ENCODE measurements around the gene SMARCD1. TPM values are rescaled to one million over a fixed set of nuclear protein-coding genes. Genes with fewer than 3 reads are reported as not detected.

The SMARCD1 gene
- total and polyA plus RNA-seq, 9 of the 15 experiments (the other 6 are each of a cell fraction or from before 2014, with no cell fraction given): 0.86 to 91.7 (median 48.0) TPM

DNA sequence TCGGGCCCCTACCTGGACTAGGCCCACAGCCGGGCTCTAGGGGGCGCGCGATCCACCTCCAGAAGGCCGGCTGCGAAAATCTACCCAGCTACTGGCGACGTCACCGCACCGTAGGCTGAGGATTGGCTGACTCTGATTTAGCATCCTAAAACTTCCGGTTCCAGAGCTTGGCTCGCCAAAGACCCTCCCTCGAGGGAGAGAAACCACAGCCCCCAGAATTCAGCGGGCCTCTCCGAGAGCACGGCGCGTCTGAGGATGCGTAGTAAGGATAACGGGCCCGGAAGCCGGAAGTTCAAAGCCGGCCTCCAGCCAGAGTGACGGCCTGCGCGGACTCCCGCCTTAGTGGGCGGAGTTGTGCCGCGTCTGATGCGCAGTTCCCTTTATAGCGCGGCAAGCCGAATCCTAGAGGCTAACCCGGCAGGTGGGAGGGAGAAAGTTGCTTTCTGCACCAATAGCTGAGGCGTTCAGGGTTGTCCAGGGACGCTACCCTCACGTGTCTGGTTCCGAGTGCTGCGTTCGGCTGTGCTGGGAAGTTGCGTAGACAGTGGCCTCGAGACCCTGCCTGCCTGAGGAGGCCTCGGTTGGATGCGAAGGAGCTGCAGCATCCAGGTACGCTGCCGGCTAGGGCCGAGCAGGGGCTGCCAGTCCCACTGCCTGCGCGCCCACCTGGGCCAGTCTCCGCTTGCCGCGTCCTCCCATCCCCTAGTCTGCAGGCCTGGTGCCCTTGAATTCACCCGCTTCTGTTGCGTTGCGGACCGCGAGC is 26.7 kb downstream of the SMARCD1 start, which contains the start of gene COX14 (continued):
- TF ChIP-seq, protein P1, sequence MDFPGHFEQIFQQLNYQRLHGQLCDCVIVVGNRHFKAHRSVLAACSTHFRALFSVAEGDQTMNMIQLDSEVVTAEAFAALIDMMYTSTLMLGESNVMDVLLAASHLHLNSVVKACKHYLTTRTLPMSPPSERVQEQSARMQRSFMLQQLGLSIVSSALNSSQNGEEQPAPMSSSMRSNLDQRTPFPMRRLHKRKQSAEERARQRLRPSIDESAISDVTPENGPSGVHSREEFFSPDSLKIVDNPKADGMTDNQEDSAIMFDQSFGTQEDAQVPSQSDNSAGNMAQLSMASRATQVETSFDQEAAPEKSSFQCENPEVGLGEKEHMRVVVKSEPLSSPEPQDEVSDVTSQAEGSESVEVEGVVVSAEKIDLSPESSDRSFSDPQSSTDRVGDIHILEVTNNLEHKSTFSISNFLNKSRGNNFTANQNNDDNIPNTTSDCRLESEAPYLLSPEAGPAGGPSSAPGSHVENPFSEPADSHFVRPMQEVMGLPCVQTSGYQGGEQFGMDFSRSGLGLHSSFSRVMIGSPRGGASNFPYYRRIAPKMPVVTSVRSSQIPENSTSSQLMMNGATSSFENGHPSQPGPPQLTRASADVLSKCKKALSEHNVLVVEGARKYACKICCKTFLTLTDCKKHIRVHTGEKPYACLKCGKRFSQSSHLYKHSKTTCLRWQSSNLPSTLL (IDR thresholded peaks at IDR 0.05): no peak
- no peak for TF ChIP-seq EGR1 (conservative IDR thresholded peaks at IDR 0.05)
- peak; percentile 78; the same call in 1 of the 2 replicates for TF ChIP-seq CBFB (CRISPR knock-in tag; IDR thresholded peaks at IDR 0.05)
- TF ChIP-seq, protein P2, sequence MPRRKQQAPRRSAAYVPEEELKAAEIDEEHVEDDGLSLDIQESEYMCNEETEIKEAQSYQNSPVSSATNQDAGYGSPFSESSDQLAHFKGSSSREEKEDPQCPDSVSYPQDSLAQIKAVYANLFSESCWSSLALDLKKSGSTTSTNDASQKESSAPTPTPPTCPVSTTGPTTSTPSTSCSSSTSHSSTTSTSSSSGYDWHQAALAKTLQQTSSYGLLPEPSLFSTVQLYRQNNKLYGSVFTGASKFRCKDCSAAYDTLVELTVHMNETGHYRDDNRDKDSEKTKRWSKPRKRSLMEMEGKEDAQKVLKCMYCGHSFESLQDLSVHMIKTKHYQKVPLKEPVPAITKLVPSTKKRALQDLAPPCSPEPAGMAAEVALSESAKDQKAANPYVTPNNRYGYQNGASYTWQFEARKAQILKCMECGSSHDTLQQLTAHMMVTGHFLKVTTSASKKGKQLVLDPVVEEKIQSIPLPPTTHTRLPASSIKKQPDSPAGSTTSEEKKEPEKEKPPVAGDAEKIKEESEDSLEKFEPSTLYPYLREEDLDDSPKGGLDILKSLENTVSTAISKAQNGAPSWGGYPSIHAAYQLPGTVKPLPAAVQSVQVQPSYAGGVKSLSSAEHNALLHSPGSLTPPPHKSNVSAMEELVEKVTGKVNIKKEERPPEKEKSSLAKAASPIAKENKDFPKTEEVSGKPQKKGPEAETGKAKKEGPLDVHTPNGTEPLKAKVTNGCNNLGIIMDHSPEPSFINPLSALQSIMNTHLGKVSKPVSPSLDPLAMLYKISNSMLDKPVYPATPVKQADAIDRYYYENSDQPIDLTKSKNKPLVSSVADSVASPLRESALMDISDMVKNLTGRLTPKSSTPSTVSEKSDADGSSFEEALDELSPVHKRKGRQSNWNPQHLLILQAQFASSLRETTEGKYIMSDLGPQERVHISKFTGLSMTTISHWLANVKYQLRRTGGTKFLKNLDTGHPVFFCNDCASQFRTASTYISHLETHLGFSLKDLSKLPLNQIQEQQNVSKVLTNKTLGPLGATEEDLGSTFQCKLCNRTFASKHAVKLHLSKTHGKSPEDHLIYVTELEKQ (CRISPR knock-in tag; IDR thresholded peaks at IDR 0.05): no peak
- TF ChIP-seq, protein P3, sequence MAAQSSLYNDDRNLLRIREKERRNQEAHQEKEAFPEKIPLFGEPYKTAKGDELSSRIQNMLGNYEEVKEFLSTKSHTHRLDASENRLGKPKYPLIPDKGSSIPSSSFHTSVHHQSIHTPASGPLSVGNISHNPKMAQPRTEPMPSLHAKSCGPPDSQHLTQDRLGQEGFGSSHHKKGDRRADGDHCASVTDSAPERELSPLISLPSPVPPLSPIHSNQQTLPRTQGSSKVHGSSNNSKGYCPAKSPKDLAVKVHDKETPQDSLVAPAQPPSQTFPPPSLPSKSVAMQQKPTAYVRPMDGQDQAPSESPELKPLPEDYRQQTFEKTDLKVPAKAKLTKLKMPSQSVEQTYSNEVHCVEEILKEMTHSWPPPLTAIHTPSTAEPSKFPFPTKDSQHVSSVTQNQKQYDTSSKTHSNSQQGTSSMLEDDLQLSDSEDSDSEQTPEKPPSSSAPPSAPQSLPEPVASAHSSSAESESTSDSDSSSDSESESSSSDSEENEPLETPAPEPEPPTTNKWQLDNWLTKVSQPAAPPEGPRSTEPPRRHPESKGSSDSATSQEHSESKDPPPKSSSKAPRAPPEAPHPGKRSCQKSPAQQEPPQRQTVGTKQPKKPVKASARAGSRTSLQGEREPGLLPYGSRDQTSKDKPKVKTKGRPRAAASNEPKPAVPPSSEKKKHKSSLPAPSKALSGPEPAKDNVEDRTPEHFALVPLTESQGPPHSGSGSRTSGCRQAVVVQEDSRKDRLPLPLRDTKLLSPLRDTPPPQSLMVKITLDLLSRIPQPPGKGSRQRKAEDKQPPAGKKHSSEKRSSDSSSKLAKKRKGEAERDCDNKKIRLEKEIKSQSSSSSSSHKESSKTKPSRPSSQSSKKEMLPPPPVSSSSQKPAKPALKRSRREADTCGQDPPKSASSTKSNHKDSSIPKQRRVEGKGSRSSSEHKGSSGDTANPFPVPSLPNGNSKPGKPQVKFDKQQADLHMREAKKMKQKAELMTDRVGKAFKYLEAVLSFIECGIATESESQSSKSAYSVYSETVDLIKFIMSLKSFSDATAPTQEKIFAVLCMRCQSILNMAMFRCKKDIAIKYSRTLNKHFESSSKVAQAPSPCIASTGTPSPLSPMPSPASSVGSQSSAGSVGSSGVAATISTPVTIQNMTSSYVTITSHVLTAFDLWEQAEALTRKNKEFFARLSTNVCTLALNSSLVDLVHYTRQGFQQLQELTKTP (IDR thresholded peaks at IDR 0.05; ENCODE audit: low read depth in 1 of 2, partially characterized antibody in 2 of 2): peak in 1 of 2 experiments; percentile 70
- TF ChIP-seq, protein P4, sequence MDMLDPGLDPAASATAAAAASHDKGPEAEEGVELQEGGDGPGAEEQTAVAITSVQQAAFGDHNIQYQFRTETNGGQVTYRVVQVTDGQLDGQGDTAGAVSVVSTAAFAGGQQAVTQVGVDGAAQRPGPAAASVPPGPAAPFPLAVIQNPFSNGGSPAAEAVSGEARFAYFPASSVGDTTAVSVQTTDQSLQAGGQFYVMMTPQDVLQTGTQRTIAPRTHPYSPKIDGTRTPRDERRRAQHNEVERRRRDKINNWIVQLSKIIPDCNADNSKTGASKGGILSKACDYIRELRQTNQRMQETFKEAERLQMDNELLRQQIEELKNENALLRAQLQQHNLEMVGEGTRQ (CRISPR knock-in tag; IDR thresholded peaks at IDR 0.05): peak; percentile 90
- TF ChIP-seq, protein P5, sequence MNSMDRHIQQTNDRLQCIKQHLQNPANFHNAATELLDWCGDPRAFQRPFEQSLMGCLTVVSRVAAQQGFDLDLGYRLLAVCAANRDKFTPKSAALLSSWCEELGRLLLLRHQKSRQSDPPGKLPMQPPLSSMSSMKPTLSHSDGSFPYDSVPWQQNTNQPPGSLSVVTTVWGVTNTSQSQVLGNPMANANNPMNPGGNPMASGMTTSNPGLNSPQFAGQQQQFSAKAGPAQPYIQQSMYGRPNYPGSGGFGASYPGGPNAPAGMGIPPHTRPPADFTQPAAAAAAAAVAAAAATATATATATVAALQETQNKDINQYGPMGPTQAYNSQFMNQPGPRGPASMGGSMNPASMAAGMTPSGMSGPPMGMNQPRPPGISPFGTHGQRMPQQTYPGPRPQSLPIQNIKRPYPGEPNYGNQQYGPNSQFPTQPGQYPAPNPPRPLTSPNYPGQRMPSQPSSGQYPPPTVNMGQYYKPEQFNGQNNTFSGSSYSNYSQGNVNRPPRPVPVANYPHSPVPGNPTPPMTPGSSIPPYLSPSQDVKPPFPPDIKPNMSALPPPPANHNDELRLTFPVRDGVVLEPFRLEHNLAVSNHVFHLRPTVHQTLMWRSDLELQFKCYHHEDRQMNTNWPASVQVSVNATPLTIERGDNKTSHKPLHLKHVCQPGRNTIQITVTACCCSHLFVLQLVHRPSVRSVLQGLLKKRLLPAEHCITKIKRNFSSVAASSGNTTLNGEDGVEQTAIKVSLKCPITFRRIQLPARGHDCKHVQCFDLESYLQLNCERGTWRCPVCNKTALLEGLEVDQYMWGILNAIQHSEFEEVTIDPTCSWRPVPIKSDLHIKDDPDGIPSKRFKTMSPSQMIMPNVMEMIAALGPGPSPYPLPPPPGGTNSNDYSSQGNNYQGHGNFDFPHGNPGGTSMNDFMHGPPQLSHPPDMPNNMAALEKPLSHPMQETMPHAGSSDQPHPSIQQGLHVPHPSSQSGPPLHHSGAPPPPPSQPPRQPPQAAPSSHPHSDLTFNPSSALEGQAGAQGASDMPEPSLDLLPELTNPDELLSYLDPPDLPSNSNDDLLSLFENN (IDR thresholded peaks at IDR 0.05; ENCODE audit: low read depth in 2 of 2, low read length in 2 of 2): no peak
- TF ChIP-seq, protein P6, sequence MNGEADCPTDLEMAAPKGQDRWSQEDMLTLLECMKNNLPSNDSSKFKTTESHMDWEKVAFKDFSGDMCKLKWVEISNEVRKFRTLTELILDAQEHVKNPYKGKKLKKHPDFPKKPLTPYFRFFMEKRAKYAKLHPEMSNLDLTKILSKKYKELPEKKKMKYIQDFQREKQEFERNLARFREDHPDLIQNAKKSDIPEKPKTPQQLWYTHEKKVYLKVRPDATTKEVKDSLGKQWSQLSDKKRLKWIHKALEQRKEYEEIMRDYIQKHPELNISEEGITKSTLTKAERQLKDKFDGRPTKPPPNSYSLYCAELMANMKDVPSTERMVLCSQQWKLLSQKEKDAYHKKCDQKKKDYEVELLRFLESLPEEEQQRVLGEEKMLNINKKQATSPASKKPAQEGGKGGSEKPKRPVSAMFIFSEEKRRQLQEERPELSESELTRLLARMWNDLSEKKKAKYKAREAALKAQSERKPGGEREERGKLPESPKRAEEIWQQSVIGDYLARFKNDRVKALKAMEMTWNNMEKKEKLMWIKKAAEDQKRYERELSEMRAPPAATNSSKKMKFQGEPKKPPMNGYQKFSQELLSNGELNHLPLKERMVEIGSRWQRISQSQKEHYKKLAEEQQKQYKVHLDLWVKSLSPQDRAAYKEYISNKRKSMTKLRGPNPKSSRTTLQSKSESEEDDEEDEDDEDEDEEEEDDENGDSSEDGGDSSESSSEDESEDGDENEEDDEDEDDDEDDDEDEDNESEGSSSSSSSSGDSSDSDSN (IDR thresholded peaks at IDR 0.05; ENCODE audit: borderline replicate concordance in 1 of 2, low read depth in 2 of 2, low read length in 2 of 2): no peak

Data from K562 (cell line).